IMR-90 (cell line): ENCODE data around the gene C3orf38. TPM values are rescaled to one million over a fixed set of nuclear protein-coding genes. Genes with fewer than 3 reads are reported as not detected.

Source experiments
- ATAC-seq: fragments of 200-7000 bp; cut with Tn5 transposase; 2 replicates; pipeline ENCODE4 v1.9.1; 2020; ENCODE audit warnings: low read depth, mild to moderate bottlenecking, moderate library complexity
- BruUV-seq: library from RNA; stranded (reverse); fragments of 400-500 nt; replicated peaks from 2 replicates; lab custom pipeline; 2021; lab: Mats Ljungman, UMichigan
- CTCF ChIA-PET: fragments of 300-600 bp; formaldehyde crosslinking; extraction: SDS; loops from one replicate; lab custom pipeline; 2021; ENCODE audit warnings: antibody characterized with exemption; lab: Yijun Ruan, JAX
- POLR2A ChIA-PET: fragments of 300-600 bp; sonication (Branson Sonifier 250); formaldehyde crosslinking; loops from one replicate; lab custom pipeline; 2022; ENCODE audit warnings: antibody characterized with exemption; ENCODE audit not compliant: unreplicated experiment; lab: Charles Lee
- DNase-seq: peaks from one replicate; pipeline ENCODE4 v3.0.0; 2013
- H2AFZ ChIP-seq: replicated peaks from 2 replicates; pipeline ENCODE3; 2013; ENCODE audit warnings: low read length, mild to moderate bottlenecking; ENCODE audit not compliant: poor library complexity
- H2AK5ac ChIP-seq: 2 replicates; pipeline ENCODE4 v1.6.1; 2013; ENCODE audit warnings: low read depth, low read length, inconsistent platforms
- H2AK9ac ChIP-seq: replicated peaks from 2 replicates; pipeline ENCODE3; 2013; ENCODE audit warnings: mild to moderate bottlenecking, low read depth, low read length, moderate library complexity; ENCODE audit not compliant: poor library complexity
- H2BK120ac ChIP-seq: 2 replicates; pipeline ENCODE4 v1.6.1; 2013; ENCODE audit warnings: low read depth, low read length, inconsistent platforms
- H2BK15ac ChIP-seq: 3 replicates; pipeline ENCODE4 v1.6.1; 2013; ENCODE audit warnings: low read depth, low read length, inconsistent platforms
- H2BK20ac ChIP-seq: 2 replicates; pipeline ENCODE4 v1.6.1; 2013; ENCODE audit warnings: low read depth, mild to moderate bottlenecking, inconsistent platforms, low read length, moderate library complexity
- H2BK5ac ChIP-seq: 2 replicates; pipeline ENCODE4 v1.6.1; 2013; ENCODE audit warnings: mild to moderate bottlenecking, low read depth, low read length, inconsistent platforms; ENCODE audit not compliant: poor library complexity, severe bottlenecking
- H3K14ac ChIP-seq: replicated peaks from 2 replicates; pipeline ENCODE4 v1.6.1; 2013; ENCODE audit warnings: low read depth, low read length, inconsistent platforms
- H3K18ac ChIP-seq: 2 replicates; pipeline ENCODE4 v1.6.1; 2013; ENCODE audit warnings: low read depth, low read length, control low read depth
- H3K23ac ChIP-seq: 2 replicates; pipeline ENCODE4 v1.6.1; 2013; ENCODE audit warnings: low read depth, low read length, inconsistent platforms
- H3K27ac ChIP-seq: 2 replicates; pipeline ENCODE4 v1.5.1; 2013; ENCODE audit warnings: mild to moderate bottlenecking, control low read depth, low read length; ENCODE audit not compliant: insufficient read depth
- H3K27me3 ChIP-seq: 2 replicates; pipeline ENCODE4 v1.6.1; 2013; ENCODE audit warnings: low read length; ENCODE audit not compliant: control insufficient read depth, insufficient read depth
- H3K36me3 ChIP-seq: 2 replicates; pipeline ENCODE4 v1.6.1; 2013; ENCODE audit warnings: low read length, mixed read lengths; ENCODE audit not compliant: control insufficient read depth, insufficient read depth
- H3K4ac ChIP-seq: 2 replicates; pipeline ENCODE4 v1.6.1; 2013; ENCODE audit warnings: low read depth, low read length, inconsistent platforms
- H3K4me1 ChIP-seq: 2 replicates; pipeline ENCODE4 v1.6.1; 2013; ENCODE audit warnings: low read length, mixed read lengths; ENCODE audit not compliant: control insufficient read depth, insufficient read depth
- H3K4me2 ChIP-seq: 2 replicates; pipeline ENCODE4 v1.6.1; 2013; ENCODE audit warnings: low read depth, mild to moderate bottlenecking, control low read depth, low read length, moderate library complexity
- H3K4me3 ChIP-seq: 2 replicates; pipeline ENCODE4 v1.5.1; 2013; ENCODE audit warnings: low read depth, mild to moderate bottlenecking, control low read depth, low read length, moderate library complexity; ENCODE audit not compliant: insufficient read depth
- H3K56ac ChIP-seq: 2 replicates; pipeline ENCODE4 v1.6.1; 2013; ENCODE audit warnings: low read length, inconsistent platforms; ENCODE audit not compliant: insufficient read depth; ENCODE audit errors: extremely low read depth
- H3K79me1 ChIP-seq, 2 experiments: 2 replicates each; pipeline ENCODE4 v1.6.1; 2013; ENCODE audit warnings: low read length in 2 of 2, inconsistent platforms in 1 of 2, low read depth in 1 of 2
- H3K9ac ChIP-seq: 2 replicates; pipeline ENCODE4 v1.6.1; 2013; ENCODE audit warnings: low read depth, low read length, control low read depth
- H3K9me1 ChIP-seq: 2 replicates; pipeline ENCODE4 v1.6.1; 2013; ENCODE audit warnings: low read length, inconsistent platforms; ENCODE audit not compliant: insufficient read depth
- H3K9me3 ChIP-seq: 2 replicates; pipeline ENCODE4 v1.6.1; 2013; ENCODE audit warnings: low read length; ENCODE audit not compliant: control insufficient read depth, insufficient read depth
- H4K20me1 ChIP-seq: 2 replicates; pipeline ENCODE4 v1.6.1; 2013; ENCODE audit warnings: low read length, inconsistent platforms; ENCODE audit not compliant: insufficient read depth
- H4K5ac ChIP-seq: 2 replicates; pipeline ENCODE4 v1.6.1; 2013; ENCODE audit warnings: mild to moderate bottlenecking, low read depth, low read length, control low read depth
- H4K8ac ChIP-seq, 2 experiments: 2 replicates each; pipeline ENCODE4 v1.6.1; 2013; ENCODE audit warnings: low read depth in 2 of 2, low read length in 2 of 2, control low read depth in 1 of 2, inconsistent platforms in 1 of 2
- H4K91ac ChIP-seq: 2 replicates; pipeline ENCODE4 v1.6.1; 2013; ENCODE audit warnings: low read depth, low read length, inconsistent platforms; ENCODE audit not compliant: insufficient read depth
- MXI1 ChIP-seq: IDR thresholded peaks from 2 replicates; pipeline ENCODE4 v1.6.1; 2012; ENCODE audit warnings: low read depth, mild to moderate bottlenecking, low read length, moderate library complexity, borderline replicate concordance
- WGBS, 2 experiments: methylation state at CpG; one replicate each; pipeline versions ENCODE4 v1.1.5 to v1.1.7; 2013; ENCODE audit warnings: missing lambda C conversion rate in 2 of 2; ENCODE audit not compliant: insufficient read length in 1 of 2; ENCODE audit errors: extremely low coverage in 2 of 2; 5-methylcytosine and 5-hydroxymethylcytosine counted together
- dilution Hi-C: fragments of 300-500 bp; cut with HindIII; formaldehyde crosslinking; loops from one replicate; pipeline ENCODE4 v1.14.3; 2018; ENCODE audit warnings: low sequenced_read_pairs; ENCODE audit not compliant: unreplicated experiment
- in situ Hi-C: fragments of 300-500 bp; cut with MboI; formaldehyde crosslinking; loops from 3 replicates; pipeline ENCODE4 v1.14.3; 2019; ENCODE audit warnings: low sequenced_read_pairs, inconsistent platforms, mixed read lengths
- intact Hi-C: fragments of 100-400 bp; cut with micrococcal nuclease; formaldehyde crosslinking; loops from 2 replicates; pipeline ENCODE4 v1.10.0; 2022
- polyA plus RNA-seq, 3 experiments: library from polyadenylated mRNA; depleted of rRNA; stranded (reverse); fragments of >200 nt; gene quantifications; 2 replicates each; pipeline ENCODE4 v1.2.3, GENCODE V29; 2012; ENCODE audit warnings: low replicate concordance in 1 of 3
- total RNA-seq: library from RNA; depleted of rRNA; stranded (reverse); fragments of >200 nt; gene quantifications from 2 replicates; pipeline ENCODE4 v1.2.3, GENCODE V29; 2012

Gene C3orf38
- total and polyA plus RNA-seq, 2 of the 4 experiments (the other 2 are of a cell fraction), result 11.1 to 16.7 TPM

- no peak for DNase-seq
- no peak overlapping the region for H2BK120ac ChIP-seq
- H3K4me3 ChIP-seq, result no peak overlapping the region
- in situ Hi-C loops, result no loop called here
- H3K79me1 ChIP-seq, result no peaks in the 10 kb centered on the region
- ATAC-seq, result no peak
- H3K4me1 ChIP-seq, result no peaks in the 10 kb centered on the region
- H3K27me3 ChIP-seq, result no peaks in the 10 kb centered on the region
- no peaks in the 10 kb centered on the region for H3K36me3 ChIP-seq
- no peak overlapping the region for H2AFZ ChIP-seq
- H4K5ac ChIP-seq, result no peak overlapping the region
- ChIA-PET CTCF (no interaction called here), POLR2A (no interaction called here)
- TF ChIP-seq MXI1, result no peak
- dilution Hi-C loops, result no loop called here
- H3K4me2 ChIP-seq, result no peak overlapping the region
- no peak overlapping the region for H2BK5ac ChIP-seq
- H3K27ac ChIP-seq, result no peak overlapping the region
- no TSS peak for BruUV-seq
- H3K9me1 ChIP-seq, result no peaks in the 10 kb centered on the region
- no peak overlapping the region for H3K14ac ChIP-seq
- no peak overlapping the region for H4K8ac ChIP-seq
- H3K9me3 ChIP-seq, result no peaks in the 10 kb centered on the region
- H4K20me1 ChIP-seq, result no peaks in the 10 kb centered on the region
- no peak overlapping the region for H3K56ac ChIP-seq
- H3K18ac ChIP-seq, result no peak overlapping the region
- H2AK5ac ChIP-seq, result no peak overlapping the region
- no peak overlapping the region for H2AK9ac ChIP-seq
- WGBS, 2 experiments, result no CpG with 5 or more reads among the region's 6 CpGs
- no peak overlapping the region for H2BK20ac ChIP-seq
- H3K9ac ChIP-seq, result no peak overlapping the region
- intact Hi-C loops, result no loop called here
- no peak overlapping the region for H3K4ac ChIP-seq
- H4K91ac ChIP-seq, result no peak overlapping the region
- H3K23ac ChIP-seq, result no peak overlapping the region
- H2BK15ac ChIP-seq, result no peak overlapping the region
Observed at GRCh38 chr3:88188436-88188835, 38.7 kb downstream of the C3orf38 start.
